BJ (cell line): Measurements from ENCODE around the gene MKX. TPM values are rescaled to one million over a fixed set of nuclear protein-coding genes. Genes with fewer than 3 reads are reported as not detected.

ENCODE experiments used
- CTCF ChIA-PET: fragments of 350-600 bp; formaldehyde crosslinking; extraction: SDS; loops from one replicate; lab custom pipeline; 2021; ENCODE audit warnings: antibody characterized with exemption, inconsistent platforms; lab: Yijun Ruan, JAX
- POLR2A ChIA-PET: fragments of 300-600 bp; sonication (Branson Sonifier 250); formaldehyde crosslinking; extraction: SDS; loops from one replicate; lab custom pipeline; 2021; ENCODE audit warnings: antibody characterized with exemption; lab: Charles Lee
- DNase-seq: peaks from one replicate; pipeline ENCODE4 v3.0.0-alpha.2; 2011; ENCODE audit warnings: low read depth
- H3K27me3 ChIP-seq: 2 replicates; pipeline ENCODE4 v1.6.0; 2011; ENCODE audit warnings: low read length; ENCODE audit not compliant: control insufficient read depth, insufficient read depth
- H3K36me3 ChIP-seq: 2 replicates; pipeline ENCODE4 v1.5.1; 2011; ENCODE audit warnings: low read length; ENCODE audit not compliant: control insufficient read depth, insufficient read depth
- H3K4me3 ChIP-seq: 2 replicates; pipeline ENCODE4 v1.5.1; 2011; ENCODE audit warnings: low read depth, mild to moderate bottlenecking, control low read depth, low read length
- polyA plus RNA-seq: library from polyadenylated mRNA; depleted of rRNA; stranded (reverse); fragments of >200 nt; gene quantifications from 2 replicates; pipeline ENCODE4 v1.2.3, GENCODE V29; 2011
- TF ChIP-seq, protein P1 (sequence below): IDR thresholded peaks from 2 replicates; pipeline ENCODE4 v1.5.1; 2011; ENCODE audit warnings: low read depth, mild to moderate bottlenecking, control low read depth, inconsistent platforms, low read length, moderate library complexity; ENCODE audit not compliant: insufficient read depth

MKX gene
- polyA plus RNA-seq, 1 experiment, result 68.1 TPM

DNA sequence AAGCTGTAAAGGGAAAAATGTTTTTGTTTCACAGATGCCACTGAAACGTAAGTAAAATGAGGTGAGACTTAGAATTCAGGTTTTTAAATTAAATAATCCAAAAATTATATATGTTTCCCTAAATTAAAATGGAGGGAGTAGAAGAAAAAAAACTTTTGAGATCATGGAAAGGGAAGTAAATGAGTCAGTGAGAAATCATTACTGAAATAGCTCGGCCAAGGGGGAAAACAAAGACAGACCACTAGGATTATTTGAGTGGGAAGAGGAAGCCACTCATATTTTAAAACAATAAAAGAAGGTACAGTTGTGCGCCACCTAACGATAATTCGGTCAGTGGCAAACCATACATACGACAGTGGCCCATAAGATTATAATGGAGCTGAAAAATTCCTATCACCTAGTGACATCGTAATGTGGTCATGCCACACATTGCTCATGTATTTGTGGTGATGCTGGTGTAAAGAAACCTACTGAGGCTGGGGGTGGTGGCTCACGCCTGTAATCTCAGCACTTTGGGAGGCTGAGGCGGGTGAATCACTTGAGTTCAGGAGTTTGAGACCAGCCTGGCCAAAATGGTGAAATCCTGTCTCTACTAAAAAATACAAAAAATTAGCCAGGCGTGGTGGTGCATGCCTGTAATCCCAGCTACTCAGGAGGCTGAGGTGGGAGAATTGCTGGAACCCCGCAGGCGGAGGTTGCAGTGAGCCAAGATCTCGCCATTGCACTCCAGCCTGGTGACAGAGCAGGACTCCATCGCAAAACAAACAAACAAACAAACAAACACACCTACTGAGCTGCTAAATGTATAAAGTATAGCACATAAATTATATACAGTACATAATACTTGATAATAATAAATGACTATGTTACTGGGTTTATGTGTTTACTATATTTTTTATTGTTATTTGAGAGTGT is 64.7 kb downstream of the MKX start:
- H3K27me3 ChIP-seq, result no peaks in the 10 kb centered on the region
- CTCF ChIA-PET, result interaction anchor here (0.6 to 1.4 kb wide), 4 partner anchors 15 to 1767 kb away, joined by 3 read pairs; no protein-coding TSS in a partner anchor
- H3K4me3 ChIP-seq, result no peak overlapping the region
- TF ChIP-seq, protein P1, sequence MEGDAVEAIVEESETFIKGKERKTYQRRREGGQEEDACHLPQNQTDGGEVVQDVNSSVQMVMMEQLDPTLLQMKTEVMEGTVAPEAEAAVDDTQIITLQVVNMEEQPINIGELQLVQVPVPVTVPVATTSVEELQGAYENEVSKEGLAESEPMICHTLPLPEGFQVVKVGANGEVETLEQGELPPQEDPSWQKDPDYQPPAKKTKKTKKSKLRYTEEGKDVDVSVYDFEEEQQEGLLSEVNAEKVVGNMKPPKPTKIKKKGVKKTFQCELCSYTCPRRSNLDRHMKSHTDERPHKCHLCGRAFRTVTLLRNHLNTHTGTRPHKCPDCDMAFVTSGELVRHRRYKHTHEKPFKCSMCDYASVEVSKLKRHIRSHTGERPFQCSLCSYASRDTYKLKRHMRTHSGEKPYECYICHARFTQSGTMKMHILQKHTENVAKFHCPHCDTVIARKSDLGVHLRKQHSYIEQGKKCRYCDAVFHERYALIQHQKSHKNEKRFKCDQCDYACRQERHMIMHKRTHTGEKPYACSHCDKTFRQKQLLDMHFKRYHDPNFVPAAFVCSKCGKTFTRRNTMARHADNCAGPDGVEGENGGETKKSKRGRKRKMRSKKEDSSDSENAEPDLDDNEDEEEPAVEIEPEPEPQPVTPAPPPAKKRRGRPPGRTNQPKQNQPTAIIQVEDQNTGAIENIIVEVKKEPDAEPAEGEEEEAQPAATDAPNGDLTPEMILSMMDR, result no peak
- peaks cover 10% of the 10 kb centered on the region for H3K36me3 ChIP-seq
- no peak for DNase-seq
- POLR2A ChIA-PET, result interaction anchor here (0.9 kb wide), 1 partner anchor 35 kb away, joined by 3 read pairs; no protein-coding TSS in a partner anchor

DNA sequence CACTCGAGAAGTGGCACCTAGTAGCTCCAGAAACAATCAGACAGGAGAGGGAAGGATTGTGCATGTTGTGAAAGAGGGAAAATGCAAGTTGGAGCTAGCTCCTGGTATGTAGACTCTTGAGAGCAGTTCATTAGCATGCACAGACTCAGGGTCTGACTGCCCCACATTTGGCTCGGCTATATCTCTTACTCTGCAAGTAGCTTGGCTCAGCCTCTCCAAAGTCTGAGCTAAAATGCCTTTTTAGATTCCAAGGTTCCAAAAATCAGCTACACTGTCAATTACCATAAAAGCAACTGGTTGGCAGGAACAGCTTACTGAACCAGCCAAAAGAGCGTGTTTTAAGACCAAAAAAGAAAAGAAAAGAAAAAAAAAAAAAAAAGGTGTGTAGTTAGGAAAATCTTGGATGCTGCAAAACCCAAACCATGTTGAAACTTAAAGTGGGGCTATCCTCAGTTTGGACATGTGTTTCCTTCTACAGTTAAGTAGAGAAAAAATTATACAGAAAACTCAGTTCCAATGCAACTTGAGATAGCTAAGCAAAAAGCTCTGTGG is 65.5 kb downstream of the MKX start:
- DNase-seq, result no peak
- no peaks in the 10 kb centered on the region for H3K27me3 ChIP-seq
- TF ChIP-seq, protein P1, result no peak
- CTCF ChIA-PET, result interaction anchor here (0.8 to 1.4 kb wide), 2 partner anchors 14 to 27 kb away, joined by 3 read pairs; no protein-coding TSS in a partner anchor
- H3K36me3 ChIP-seq, result peaks cover 10% of the 10 kb centered on the region
- no peak overlapping the region for H3K4me3 ChIP-seq
- POLR2A ChIA-PET, result interaction anchor here (0.6 to 0.9 kb wide), 2 partner anchors 36 to 61 kb away, joined by 3 read pairs; no protein-coding TSS in a partner anchor

DNA sequence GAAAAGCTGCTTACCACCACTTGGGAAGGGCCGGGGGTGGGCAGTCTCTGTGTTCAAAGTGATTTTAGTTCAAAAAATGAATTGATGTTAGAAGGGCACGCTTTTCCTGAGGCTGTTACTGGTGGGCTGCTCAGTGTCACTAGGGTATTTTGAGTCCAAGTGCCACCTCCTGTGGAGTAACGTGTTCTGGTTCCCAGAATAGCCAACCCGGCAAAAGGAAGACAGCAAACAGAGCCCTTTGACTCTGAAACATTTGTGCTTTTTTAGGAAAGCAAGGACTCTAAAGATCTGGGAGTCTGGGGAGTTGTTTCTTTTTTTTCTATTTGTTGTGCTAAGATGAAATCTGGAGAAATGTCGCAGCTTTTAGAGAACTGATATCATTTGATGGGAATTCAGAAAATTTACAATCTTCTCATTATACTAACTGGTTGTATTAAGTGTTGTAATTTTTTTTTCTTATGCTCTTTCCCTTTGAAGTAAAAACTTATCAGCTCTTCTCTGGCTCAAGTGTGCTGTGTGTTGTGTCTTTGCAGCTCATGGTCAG is 66.2 kb downstream of the MKX start:
- TF ChIP-seq, protein P1, result no peak
- Histone ChIP-seq H3K4me3 (no peak overlapping the region), H3K36me3 (peaks cover 12% of the 10 kb centered on the region), H3K27me3 (no peaks in the 10 kb centered on the region)
- CTCF ChIA-PET, result interaction anchor here (1.2 kb wide), 1 partner anchor 28 kb away, joined by 3 read pairs; no protein-coding TSS in a partner anchor
- POLR2A ChIA-PET, result interaction anchor here (0.6 kb wide), 2 partner anchors 61 to 62 kb away, joined by 3 to 4 read pairs; no protein-coding TSS in a partner anchor
- no peak for DNase-seq

DNA sequence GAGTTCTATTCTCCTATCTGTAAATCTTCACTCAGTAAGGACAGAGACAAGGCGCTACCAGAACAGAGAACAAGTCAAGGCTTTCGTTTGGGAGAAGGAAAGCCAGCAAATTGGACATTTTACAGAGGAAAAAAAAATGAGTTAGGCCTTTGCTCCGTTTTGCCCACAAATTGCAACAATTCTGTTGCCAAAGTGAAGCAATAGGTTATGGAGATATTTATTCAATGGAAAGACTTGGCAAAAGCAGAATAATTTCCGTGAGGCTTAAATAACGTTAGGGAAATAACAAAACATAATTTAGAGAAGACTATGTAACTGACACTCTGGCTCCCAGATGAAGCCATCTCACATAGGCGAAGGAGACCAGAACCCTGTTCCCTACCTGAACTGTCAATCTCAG is 67.5 kb downstream of the MKX start:
- no peak overlapping the region for H3K4me3 ChIP-seq
- DNase-seq, result no peak
- no peaks in the 10 kb centered on the region for H3K27me3 ChIP-seq
- peaks cover 9% of the 10 kb centered on the region for H3K36me3 ChIP-seq
- ChIA-PET CTCF (interaction anchor here (1.2 kb wide), 1 partner anchor 27 kb away, joined by 3 read pairs; no protein-coding TSS in a partner anchor), POLR2A (no interaction called here)
- TF ChIP-seq, protein P1, result no peak
